NB4 (cell line): ENCODE results near the gene PODXL.

Experiments
- CTCF ChIP-seq: IDR thresholded peaks from one replicate; pipeline ENCODE4 v1.5.1; 2012; ENCODE audit warnings: low read depth, low read length
- MYC ChIP-seq: IDR thresholded peaks from 2 replicates; pipeline ENCODE4 v1.6.1; 2011; ENCODE audit warnings: low read depth, low read length
- POLR2A ChIP-seq: IDR thresholded peaks from 2 replicates; pipeline ENCODE4 v1.6.1; 2011; ENCODE audit warnings: mild to moderate bottlenecking; ENCODE audit not compliant: insufficient read length; ENCODE audit errors: extremely low read depth

- TF ChIP-seq MYC (no peak), CTCF (no peak), POLR2A (no peak)
Measured at GRCh38 chr7:131538813-131539179, 17.6 kb downstream of the PODXL start.
